ENCODE results near the gene GREM2.

Gene GREM2

DNA sequence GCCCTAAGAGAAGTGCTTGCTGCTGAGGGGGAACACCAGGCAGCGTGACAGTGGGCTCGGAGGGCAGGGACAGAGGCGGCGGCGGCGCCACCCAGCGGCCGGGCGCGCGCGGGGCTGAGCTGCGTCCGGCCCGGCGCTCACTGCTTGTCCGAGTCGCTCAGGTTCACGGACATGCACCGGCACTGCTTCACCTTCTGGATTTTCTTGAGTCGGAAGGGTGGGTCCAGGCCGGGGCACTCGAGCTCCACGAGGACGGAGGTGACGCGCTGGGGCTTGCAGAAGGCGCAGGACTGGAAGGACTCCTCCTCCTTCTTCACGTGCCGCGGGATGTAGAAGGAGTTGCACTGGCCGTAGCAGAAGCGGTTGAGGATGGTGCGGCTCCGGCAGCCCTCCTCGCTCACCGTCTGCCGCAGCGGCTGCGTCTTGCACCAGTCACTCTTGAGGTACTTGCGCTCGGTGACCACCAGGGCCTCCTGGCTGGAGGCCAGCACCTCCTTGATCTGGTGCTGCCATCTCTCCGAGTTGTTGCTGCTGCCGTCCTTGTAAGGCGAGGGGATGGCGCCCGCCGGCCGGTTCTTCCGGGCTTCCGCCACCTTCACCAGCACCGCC lies 119.0 kb downstream of the GREM2 start:
- TF ChIP-seq, protein P1, sequence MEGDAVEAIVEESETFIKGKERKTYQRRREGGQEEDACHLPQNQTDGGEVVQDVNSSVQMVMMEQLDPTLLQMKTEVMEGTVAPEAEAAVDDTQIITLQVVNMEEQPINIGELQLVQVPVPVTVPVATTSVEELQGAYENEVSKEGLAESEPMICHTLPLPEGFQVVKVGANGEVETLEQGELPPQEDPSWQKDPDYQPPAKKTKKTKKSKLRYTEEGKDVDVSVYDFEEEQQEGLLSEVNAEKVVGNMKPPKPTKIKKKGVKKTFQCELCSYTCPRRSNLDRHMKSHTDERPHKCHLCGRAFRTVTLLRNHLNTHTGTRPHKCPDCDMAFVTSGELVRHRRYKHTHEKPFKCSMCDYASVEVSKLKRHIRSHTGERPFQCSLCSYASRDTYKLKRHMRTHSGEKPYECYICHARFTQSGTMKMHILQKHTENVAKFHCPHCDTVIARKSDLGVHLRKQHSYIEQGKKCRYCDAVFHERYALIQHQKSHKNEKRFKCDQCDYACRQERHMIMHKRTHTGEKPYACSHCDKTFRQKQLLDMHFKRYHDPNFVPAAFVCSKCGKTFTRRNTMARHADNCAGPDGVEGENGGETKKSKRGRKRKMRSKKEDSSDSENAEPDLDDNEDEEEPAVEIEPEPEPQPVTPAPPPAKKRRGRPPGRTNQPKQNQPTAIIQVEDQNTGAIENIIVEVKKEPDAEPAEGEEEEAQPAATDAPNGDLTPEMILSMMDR (IDR thresholded peaks at IDR 0.05; ENCODE audit: low read depth, low read length) = peak; percentile 37
- peak; percentile 65 for DNase-seq (ENCODE audit: low read depth, low spot score)
- H3K4me3 ChIP-seq (ENCODE audit: low read depth, low read length) = peak overlapping the region; percentile 28

DNA sequence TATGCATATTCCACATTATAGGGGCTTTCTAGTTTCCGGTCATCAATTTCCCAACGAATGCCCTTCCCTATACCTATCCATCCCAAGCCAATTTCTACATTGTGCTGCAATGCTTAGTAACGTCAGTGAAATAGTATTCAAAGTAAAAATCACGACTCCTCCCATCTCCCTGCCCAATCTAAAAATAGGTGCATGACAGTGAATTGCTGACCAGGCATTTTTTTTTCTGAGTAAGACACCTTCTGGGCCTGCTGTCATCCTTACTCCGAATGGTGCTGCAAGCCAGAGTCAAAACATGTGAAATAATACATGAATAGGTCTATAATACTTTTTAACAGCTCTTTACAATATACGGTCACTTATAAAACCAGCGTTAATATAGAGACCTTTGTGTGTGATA lies 120.2 kb downstream of the GREM2 start:
- no peak for DNase-seq (ENCODE audit: low read depth, low spot score)
- no peak overlapping the region for H3K4me3 ChIP-seq (ENCODE audit: low read depth, low read length)
- in situ Hi-C loops (cut with HindIII; ENCODE audit: low sequenced_read_pairs) = no loop called here
- TF ChIP-seq, protein P1 (IDR thresholded peaks at IDR 0.05; ENCODE audit: low read depth, low read length) = no peak

More for the DNA sequence above, 119.0 kb downstream of the GREM2 start:
- in situ Hi-C loops (cut with HindIII; ENCODE audit: low sequenced_read_pairs) = no loop called here

DNA sequence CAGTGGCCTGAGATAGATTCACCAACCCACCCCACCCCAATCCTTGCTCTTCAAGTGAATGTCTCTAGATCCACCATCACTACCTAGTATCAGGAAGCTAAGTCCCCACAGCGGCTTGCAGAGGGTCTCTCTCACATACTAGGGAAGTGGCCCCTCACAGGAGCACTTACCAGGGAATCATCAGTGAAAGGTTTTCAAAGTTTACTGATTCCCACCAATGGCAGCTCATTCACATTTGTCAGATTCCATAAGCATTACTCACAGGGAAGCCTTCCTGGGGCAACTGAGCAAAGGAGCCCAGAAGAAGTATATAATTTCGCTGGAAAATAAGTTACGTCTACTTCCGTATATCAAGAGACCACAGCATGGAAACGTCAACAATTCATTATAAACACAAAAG lies 120.8 kb downstream of the GREM2 start:
- peak; percentile 78 for DNase-seq (ENCODE audit: low read depth, low spot score)
- in situ Hi-C loops (cut with HindIII; ENCODE audit: low sequenced_read_pairs) = no loop called here
- H3K4me3 ChIP-seq (ENCODE audit: low read depth, low read length) = no peak overlapping the region
- TF ChIP-seq, protein P1 (IDR thresholded peaks at IDR 0.05; ENCODE audit: low read depth, low read length) = no peak

DNA sequence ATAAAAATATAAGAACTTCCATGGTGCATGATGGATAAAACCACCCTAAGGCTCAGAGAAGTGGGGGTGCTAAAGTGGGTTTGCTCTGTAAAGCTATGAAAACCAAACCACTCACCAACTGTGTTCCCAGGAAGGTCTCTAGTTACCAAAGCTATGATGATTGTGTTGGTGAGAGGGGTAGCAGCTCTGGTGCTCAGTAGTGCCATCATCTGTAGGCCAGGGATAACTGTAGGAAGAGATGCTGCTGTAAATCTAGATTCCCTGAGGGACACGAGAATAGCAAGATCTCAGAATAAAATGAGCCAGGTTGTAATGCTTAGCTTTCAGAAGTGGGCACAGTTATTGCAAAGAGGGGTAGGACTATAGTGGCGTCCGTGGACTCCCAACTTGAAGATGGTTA lies 124.5 kb downstream of the GREM2 start:
- TF ChIP-seq, protein P1 (IDR thresholded peaks at IDR 0.05; ENCODE audit: low read depth, low read length) = no peak
- in situ Hi-C loops (cut with HindIII; ENCODE audit: low sequenced_read_pairs) = no loop called here
- no peak overlapping the region for H3K4me3 ChIP-seq (ENCODE audit: low read depth, low read length)
- DNase-seq (ENCODE audit: low read depth, low spot score) = no peak

DNA sequence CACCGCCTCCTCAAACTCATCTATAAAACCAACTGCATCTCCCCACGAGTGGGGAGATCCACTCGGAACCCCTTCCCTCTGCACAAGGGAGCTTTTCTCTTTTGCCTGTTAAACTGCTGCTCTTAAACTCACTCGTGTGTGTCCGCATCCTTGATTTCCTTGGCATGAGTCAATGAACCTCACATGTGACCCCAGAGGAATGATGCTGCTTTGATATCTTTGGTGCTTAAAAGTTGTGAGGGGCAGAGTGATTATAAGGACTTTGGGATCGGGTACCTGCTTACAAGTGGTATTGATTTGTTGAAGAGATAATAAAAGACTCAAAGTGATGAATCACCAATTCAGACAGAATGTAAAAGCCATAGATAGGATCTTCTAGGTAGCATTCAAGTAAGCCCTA lies 125.3 kb downstream of the GREM2 start:
- TF ChIP-seq, protein P1 (IDR thresholded peaks at IDR 0.05; ENCODE audit: low read depth, low read length) = no peak
- no peak for DNase-seq (ENCODE audit: low read depth, low spot score)
- in situ Hi-C loops (cut with HindIII; ENCODE audit: low sequenced_read_pairs) = no loop called here
- no peak overlapping the region for H3K4me3 ChIP-seq (ENCODE audit: low read depth, low read length)

DNA sequence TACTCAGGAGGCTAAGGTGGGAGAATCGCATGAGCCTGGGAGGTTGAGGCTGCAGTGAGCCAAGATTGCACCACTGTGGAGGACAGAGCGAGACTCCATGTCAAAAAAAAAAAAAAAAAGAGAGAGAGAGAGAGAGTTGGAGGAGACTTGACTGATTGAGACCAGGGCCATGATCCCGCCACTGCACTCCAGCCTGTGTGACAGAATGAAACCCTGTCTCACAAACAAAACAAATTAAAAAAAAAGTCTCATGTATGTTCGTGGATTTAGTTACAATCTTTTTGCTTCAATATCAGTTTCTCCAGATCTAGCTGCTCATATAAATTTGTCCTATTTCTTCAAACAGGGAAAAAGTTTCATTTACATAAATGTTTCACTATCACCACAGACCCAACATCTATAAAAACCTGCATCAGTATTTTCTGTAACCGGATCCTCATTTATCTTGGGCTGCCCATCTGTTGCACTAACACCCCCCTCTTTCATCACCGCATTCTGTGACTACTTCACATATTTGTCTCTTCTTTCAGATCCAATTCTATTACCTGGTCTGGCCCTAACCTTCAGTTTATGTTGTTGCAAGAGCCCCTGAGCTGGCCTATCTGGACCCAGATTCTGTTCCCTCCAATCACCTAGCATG lies 127.0 kb downstream of the GREM2 start:
- no peak for DNase-seq (ENCODE audit: low read depth, low spot score)
- in situ Hi-C loops (cut with HindIII; ENCODE audit: low sequenced_read_pairs) = no loop called here
- TF ChIP-seq, protein P1 (IDR thresholded peaks at IDR 0.05; ENCODE audit: low read depth, low read length) = no peak
- no peak overlapping the region for H3K4me3 ChIP-seq (ENCODE audit: low read depth, low read length)

Measured in astrocyte of the spinal cord (primary cell).